Esophagus squamous epithelium (tissue), 5 donors: ENCODE data around the gene AKNAD1. TPM values are rescaled to one million over a fixed set of nuclear protein-coding genes. Genes with fewer than 3 reads are reported as not detected.
A peak's percentile ranks its signal among the peaks of the same experiment; 100 is the strongest.

Source experiments
- DNase-seq: peaks from one replicate; lab custom pipeline; 2025; lab: John Stamatoyannopoulos, UW
- H3K27ac ChIP-seq, 4 donors: fragments of 200-600 bp; sonication (generic); one replicate each; pipeline ENCODE4 v1.5.1; 2016 to 2019; ENCODE audit warnings: mild to moderate bottlenecking in 1 of 4
- H3K27me3 ChIP-seq, 4 donors: fragments of 200-600 bp; sonication (generic); 1 replicate in 3 of 4; 2 replicates in 1 of 4; pipeline versions ENCODE4 v1.5.1 to v1.6.0; 2017 to 2021; ENCODE audit warnings: antibody characterized with exemption in 1 of 4
- H3K36me3 ChIP-seq, 3 donors: fragments of 200-600 bp; sonication (generic); one replicate each; pipeline ENCODE4 v1.5.1; 2016 to 2019
- H3K4me1 ChIP-seq, 3 donors: fragments of 200-600 bp; sonication (generic); one replicate each; pipeline ENCODE4 v1.5.1; 2017 to 2019
- H3K4me3 ChIP-seq, 4 donors: fragments of 200-600 bp; sonication (generic); 1 replicate in 3 of 4; 2 replicates in 1 of 4; pipeline ENCODE4 v1.5.1; 2016 to 2019; ENCODE audit warnings: mild to moderate bottlenecking in 2 of 4, moderate library complexity in 1 of 4
- H3K9me3 ChIP-seq, 3 donors: fragments of 200-600 bp; sonication (generic); one replicate each; pipeline ENCODE4 v1.5.1; 2016 to 2019
- CTCF ChIP-seq, 6 experiments: fragments of 450-650 bp in 4 of 6; fragments of 200-600 bp in 2 of 6; sonication (generic) in 2 of 6; IDR thresholded peaks; one replicate each; pipeline ENCODE4 v1.5.1; 2016 to 2019; ENCODE audit warnings: antibody characterized with exemption in 6 of 6, mild to moderate bottlenecking in 4 of 6, moderate library complexity in 4 of 6
- POLR2A ChIP-seq, 4 donors: fragments of 450-650 bp; IDR thresholded peaks; one replicate each; pipeline ENCODE4 v1.6.1; 2017; ENCODE audit warnings: antibody characterized with exemption in 4 of 4, mild to moderate bottlenecking in 4 of 4, moderate library complexity in 3 of 4
- WGBS, 2 donors: methylation state at CpG; one replicate each; pipeline ENCODE4 v1.1.5; 2018; 5-methylcytosine and 5-hydroxymethylcytosine counted together
- intact Hi-C: fragments of 100-400 bp; cut with DNase I; formaldehyde crosslinking; loops from one replicate; pipeline ENCODE4 v1.15.0; 2022
- total RNA-seq, 4 donors: library from RNA; depleted of rRNA; stranded (reverse); fragments of >200 nt; gene quantifications; one replicate each; pipeline ENCODE4 v1.1.0, GENCODE V29; 2016
- donor health status: DM: yes; HTN: yes; CAD: no.

Gene AKNAD1
- total RNA-seq, 4 donors from 2014 or later = 0.09 to 4.8 (median 2.6) TPM; not detected in 1

- Histone ChIP-seq H3K36me3 (no peaks in the 10 kb centered on the region), H3K9me3 (no peaks in the 10 kb centered on the region), H3K27ac (peak overlapping the region in 3 of 4 donors; percentile 3 to 87 (median 79)), H3K4me1 (peaks cover 15 to 48% (median 19%) of the 10 kb centered on the region in 3 donors), H3K4me3 (no peak overlapping the region), H3K27me3 (no peaks in the 10 kb centered on the region)
- intact Hi-C loops = no loop called here
- no peak for TF ChIP-seq CTCF (IDR thresholded peaks at IDR 0.05)
- TF ChIP-seq POLR2A (IDR thresholded peaks at IDR 0.05) = no peak
- DNase-seq = no peak
These were observed 39.1 kb downstream of the AKNAD1 start for GRCh38 chr1:108817811-108818210.

DNA sequence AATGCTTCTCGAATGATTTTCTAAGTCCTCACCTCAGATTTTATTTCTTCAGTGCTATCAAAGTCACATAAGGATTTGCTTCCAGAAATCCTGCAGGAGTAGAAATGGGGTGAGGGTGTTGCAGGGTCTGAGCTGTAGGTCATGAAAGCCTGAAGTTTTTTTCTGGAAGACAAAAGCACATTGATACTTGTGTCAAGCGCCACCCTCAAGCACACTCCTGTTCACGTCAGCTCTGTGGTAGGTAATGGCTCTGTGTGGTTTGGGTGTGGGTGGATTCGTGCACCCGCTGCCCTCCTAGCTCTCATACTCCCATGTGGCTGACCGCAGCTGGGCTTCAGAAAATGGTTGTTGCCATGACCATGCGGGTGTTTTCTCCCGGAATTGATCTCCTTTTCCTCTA lies 39.9 kb downstream of the AKNAD1 start:
- peak overlapping the region in 3 of 4 donors; percentile 31 to 57 (median 38) for H3K4me3 ChIP-seq
- intact Hi-C loops = no loop called here
- DNase-seq = no peak
- no peaks in the 10 kb centered on the region for H3K27me3 ChIP-seq
- H3K36me3 ChIP-seq = peaks cover 0 to 3% (median 0%) of the 10 kb centered on the region in 3 donors
- peak overlapping the region; percentile 56 to 90 (median 83) for H3K27ac ChIP-seq
- WGBS, 2 donors = 43 to 58% methylated on average over 8 of the region's 8 CpGs
- peaks cover 15 to 48% (median 19%) of the 10 kb centered on the region in 3 donors for H3K4me1 ChIP-seq
- TF ChIP-seq CTCF (IDR thresholded peaks at IDR 0.05) (no peak), POLR2A (IDR thresholded peaks at IDR 0.05) (no peak)
- no peaks in the 10 kb centered on the region for H3K9me3 ChIP-seq

DNA sequence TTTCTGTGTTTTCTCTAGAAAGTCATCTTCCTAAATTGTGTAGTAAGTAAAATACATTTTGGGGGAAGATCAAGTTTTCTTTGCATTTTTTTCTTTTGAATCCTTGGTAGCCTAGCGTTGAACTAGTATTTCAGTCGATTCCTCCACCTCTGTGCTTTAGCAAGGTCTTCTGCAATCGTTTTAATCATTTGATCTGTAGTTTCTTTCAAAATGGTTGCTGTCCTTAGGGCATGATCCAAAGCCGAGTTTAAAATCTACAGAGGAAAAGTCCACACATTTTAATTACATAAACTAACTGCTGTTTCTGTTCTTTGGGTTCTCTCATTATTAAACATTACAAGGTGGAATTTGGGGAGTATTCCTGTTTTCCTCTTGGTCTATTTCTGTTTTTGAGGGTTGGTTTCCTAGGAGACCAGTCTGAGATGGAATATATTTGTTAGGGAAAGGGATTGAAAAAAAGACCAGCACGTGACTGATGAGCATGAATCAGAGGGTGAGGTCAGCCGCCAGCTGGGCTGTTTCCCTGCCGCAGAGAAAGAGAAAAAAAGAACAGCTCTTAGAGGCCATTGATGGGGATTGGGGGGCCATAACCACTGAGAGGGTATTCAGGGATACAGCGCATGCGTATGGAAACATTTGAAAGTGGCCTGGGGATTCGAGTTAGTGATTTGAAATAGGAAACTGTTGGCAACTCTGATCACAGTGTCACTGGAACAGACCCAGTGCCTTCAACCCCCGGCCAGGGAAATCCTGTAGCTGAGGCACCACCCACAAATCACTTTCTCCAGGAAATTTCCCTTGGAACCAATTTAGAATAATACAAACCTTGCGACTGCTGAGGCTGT lies 40.6 kb downstream of the AKNAD1 start:
- peak overlapping the region; percentile 56 to 90 (median 83) for H3K27ac ChIP-seq
- H3K36me3 ChIP-seq = peaks cover 0 to 10% (median 4%) of the 10 kb centered on the region in 3 donors
- DNase-seq = no peak
- H3K4me3 ChIP-seq = peak overlapping the region in 3 of 4 donors; percentile 31 to 57 (median 38)
- 21 to 23% methylated on average over 12 of the region's 12 CpGs for WGBS, 2 donors
- peaks cover 15 to 48% (median 19%) of the 10 kb centered on the region in 3 donors for H3K4me1 ChIP-seq
- H3K9me3 ChIP-seq = no peaks in the 10 kb centered on the region
- H3K27me3 ChIP-seq = no peaks in the 10 kb centered on the region
- no peak for TF ChIP-seq POLR2A (IDR thresholded peaks at IDR 0.05)
- no peak for TF ChIP-seq CTCF (IDR thresholded peaks at IDR 0.05)
- intact Hi-C loops = no loop called here

DNA sequence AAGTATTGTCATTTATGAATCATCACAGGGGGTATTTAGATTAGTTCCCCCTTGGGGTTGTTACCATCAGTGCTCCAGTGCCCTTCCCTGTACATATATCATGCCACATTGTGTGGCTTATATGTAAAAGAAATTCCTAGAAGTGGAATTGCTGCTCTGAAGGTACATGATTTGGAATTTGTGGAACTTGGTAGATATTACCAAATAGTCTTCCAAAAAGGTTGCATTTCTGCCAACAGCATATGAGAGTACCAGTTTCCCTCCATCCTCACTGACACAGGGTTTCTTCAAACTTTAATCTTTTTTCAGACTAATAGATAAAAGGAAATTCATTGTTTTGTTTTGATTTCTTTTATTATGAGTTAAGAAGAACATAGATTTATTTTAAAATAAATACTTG lies 41.3 kb downstream of the AKNAD1 start:
- intact Hi-C loops = no loop called here

More for the DNA sequence above, 41.3 kb downstream of the AKNAD1 start:
- H3K9me3 ChIP-seq = no peaks in the 10 kb centered on the region
- no peak for DNase-seq
- peaks cover 15 to 48% (median 19%) of the 10 kb centered on the region in 3 donors for H3K4me1 ChIP-seq
- TF ChIP-seq POLR2A (IDR thresholded peaks at IDR 0.05) = no peak
- TF ChIP-seq CTCF (IDR thresholded peaks at IDR 0.05) = no peak
- H3K27ac ChIP-seq = peak overlapping the region; percentile 56 to 87 (median 78)
- H3K27me3 ChIP-seq = no peaks in the 10 kb centered on the region
- no peak overlapping the region for H3K4me3 ChIP-seq
- H3K36me3 ChIP-seq = peaks cover 0 to 16% (median 4%) of the 10 kb centered on the region in 3 donors
